DOHH2 (cell line): ENCODE results near the gene EME2.

Experiments
- H3F3A ChIP-seq: fragments of 200-600 bp; sonication (generic), shearing (Covaris generic); 2 replicates; pipeline ENCODE4 v1.6.0; 2016; ENCODE audit warnings: antibody characterized with exemption, mild to moderate bottlenecking; ENCODE audit not compliant: control insufficient read depth, insufficient read depth
- H3K27ac ChIP-seq: fragments of 200-600 bp; sonication (generic); 2 replicates; pipeline ENCODE4 v1.5.1; 2014; ENCODE audit warnings: low read depth, mild to moderate bottlenecking, low read length, moderate library complexity
- H3K27me3 ChIP-seq: fragments of 200-600 bp; sonication (generic); 2 replicates; pipeline ENCODE4 v1.6.1; 2014; ENCODE audit warnings: mild to moderate bottlenecking, low read length, mixed read lengths; ENCODE audit not compliant: control insufficient read depth
- H3K36me3 ChIP-seq: fragments of 200-600 bp; sonication (generic); 2 replicates; pipeline ENCODE4 v1.6.1; 2014; ENCODE audit warnings: mild to moderate bottlenecking, low read length, moderate library complexity, mixed read lengths; ENCODE audit not compliant: control insufficient read depth
- H3K4me1 ChIP-seq: fragments of 200-600 bp; sonication (generic); 2 replicates; pipeline ENCODE4 v1.6.1; 2014; ENCODE audit warnings: mild to moderate bottlenecking, low read length, mixed read lengths; ENCODE audit not compliant: control insufficient read depth
- H3K4me2 ChIP-seq: fragments of 200-600 bp; sonication (generic); 2 replicates; pipeline ENCODE4 v1.6.0; 2014; ENCODE audit warnings: mild to moderate bottlenecking, low read length, moderate library complexity
- H3K4me3 ChIP-seq: fragments of 200-600 bp; sonication (generic); 2 replicates; pipeline ENCODE4 v1.5.1; 2014; ENCODE audit warnings: mild to moderate bottlenecking, low read length, mixed read lengths
- H3K79me2 ChIP-seq: fragments of 200-600 bp; sonication (generic); 2 replicates; pipeline ENCODE4 v1.6.1; 2014; ENCODE audit warnings: mild to moderate bottlenecking, low read length, mixed read lengths; ENCODE audit not compliant: control insufficient read depth
- H3K9me2 ChIP-seq: fragments of 200-600 bp; sonication (generic); replicated peaks from 2 replicates; pipeline ENCODE4 v1.6.1; 2014; ENCODE audit warnings: mild to moderate bottlenecking, low read length, mixed read lengths; ENCODE audit not compliant: control insufficient read depth
- H3K9me3 ChIP-seq: fragments of 200-600 bp; sonication (generic); 2 replicates; pipeline ENCODE4 v1.6.1; 2014; ENCODE audit warnings: antibody characterized with exemption, low read length, mixed read lengths; ENCODE audit not compliant: control insufficient read depth, insufficient read depth
- H4K20me1 ChIP-seq: fragments of 200-600 bp; sonication (generic); 2 replicates; pipeline ENCODE4 v1.6.0; 2014; ENCODE audit warnings: low read depth, mild to moderate bottlenecking, antibody characterized with exemption, low read length, moderate library complexity; ENCODE audit not compliant: control insufficient read depth, insufficient read depth
- EZH2phosphoT487 ChIP-seq: fragments of 200-600 bp; sonication (generic); IDR thresholded peaks from 2 replicates; pipeline ENCODE4 v1.6.1; 2017; ENCODE audit warnings: borderline replicate concordance, mild to moderate bottlenecking, antibody characterized with exemption, low read length, moderate library complexity, mixed read lengths
- TF ChIP-seq, protein P1 (sequence below): fragments of 200-600 bp; sonication (generic); IDR thresholded peaks from one replicate; pipeline ENCODE4 v1.5.1; 2014; ENCODE audit warnings: antibody characterized with exemption, mild to moderate bottlenecking, low read depth, low read length; ENCODE audit not compliant: poor library complexity, severe bottlenecking

The EME2 gene

DNA sequence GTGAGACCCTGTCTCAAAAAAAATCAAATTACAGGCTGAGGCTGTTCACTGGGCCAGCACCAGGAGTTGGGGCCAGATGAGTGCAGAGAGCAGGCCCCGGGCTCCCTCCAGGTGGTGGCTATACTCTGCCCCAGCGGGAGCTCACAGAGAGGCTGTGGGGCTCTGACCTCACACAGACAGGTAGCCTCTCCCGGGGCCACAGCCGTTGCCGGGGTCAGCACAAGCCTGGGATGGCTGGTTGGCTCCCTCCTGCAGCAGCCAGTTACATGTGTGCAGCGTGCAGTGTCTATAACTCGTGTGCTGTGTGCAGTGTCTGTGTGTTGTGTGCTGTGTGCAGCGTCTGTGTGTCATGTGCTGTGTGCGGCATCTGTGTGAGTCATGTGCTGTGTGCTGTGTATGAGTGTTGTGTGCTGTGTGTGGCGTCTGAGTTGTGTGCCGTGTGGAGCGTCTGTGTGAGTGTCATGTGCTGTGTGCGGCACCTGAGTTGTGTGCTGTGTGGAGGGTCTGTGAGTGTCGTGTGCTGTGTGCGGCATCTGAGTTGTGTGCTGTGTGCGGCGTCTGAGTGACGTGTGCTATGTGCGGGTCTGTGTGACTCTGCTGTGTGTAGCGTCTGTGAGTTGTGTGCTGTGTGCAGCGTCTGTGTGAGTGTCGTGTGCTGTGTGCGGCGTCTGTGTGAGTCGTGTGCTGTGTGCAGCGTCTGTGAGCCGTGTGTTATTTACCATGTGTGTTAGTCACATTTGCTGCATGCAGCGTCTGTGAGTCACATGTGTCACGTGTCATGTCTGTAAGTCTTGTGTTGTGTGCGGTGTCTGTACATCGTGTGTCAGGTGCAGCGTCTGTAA lies 45.7 kb upstream of the EME2 start:
- Histone ChIP-seq H3K79me2 (peaks cover 68% of the 10 kb centered on the region), H3K9me2 (no peaks in the 10 kb centered on the region), H3K27me3 (no peaks in the 10 kb centered on the region), H3K4me1 (peaks cover 45% of the 10 kb centered on the region), H3K4me3 (no peak overlapping the region), H4K20me1 (no peaks in the 10 kb centered on the region), H3K36me3 (peaks cover 61% of the 10 kb centered on the region), H3K9me3 (no peaks in the 10 kb centered on the region), H3F3A (no peaks in the 10 kb centered on the region; the same call in 1 of the 2 replicates), H3K4me2 (no peak overlapping the region), H3K27ac (no peak overlapping the region)
- TF ChIP-seq, protein P1, sequence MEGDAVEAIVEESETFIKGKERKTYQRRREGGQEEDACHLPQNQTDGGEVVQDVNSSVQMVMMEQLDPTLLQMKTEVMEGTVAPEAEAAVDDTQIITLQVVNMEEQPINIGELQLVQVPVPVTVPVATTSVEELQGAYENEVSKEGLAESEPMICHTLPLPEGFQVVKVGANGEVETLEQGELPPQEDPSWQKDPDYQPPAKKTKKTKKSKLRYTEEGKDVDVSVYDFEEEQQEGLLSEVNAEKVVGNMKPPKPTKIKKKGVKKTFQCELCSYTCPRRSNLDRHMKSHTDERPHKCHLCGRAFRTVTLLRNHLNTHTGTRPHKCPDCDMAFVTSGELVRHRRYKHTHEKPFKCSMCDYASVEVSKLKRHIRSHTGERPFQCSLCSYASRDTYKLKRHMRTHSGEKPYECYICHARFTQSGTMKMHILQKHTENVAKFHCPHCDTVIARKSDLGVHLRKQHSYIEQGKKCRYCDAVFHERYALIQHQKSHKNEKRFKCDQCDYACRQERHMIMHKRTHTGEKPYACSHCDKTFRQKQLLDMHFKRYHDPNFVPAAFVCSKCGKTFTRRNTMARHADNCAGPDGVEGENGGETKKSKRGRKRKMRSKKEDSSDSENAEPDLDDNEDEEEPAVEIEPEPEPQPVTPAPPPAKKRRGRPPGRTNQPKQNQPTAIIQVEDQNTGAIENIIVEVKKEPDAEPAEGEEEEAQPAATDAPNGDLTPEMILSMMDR = no peak
- TF ChIP-seq EZH2phosphoT487 = no peak

DNA sequence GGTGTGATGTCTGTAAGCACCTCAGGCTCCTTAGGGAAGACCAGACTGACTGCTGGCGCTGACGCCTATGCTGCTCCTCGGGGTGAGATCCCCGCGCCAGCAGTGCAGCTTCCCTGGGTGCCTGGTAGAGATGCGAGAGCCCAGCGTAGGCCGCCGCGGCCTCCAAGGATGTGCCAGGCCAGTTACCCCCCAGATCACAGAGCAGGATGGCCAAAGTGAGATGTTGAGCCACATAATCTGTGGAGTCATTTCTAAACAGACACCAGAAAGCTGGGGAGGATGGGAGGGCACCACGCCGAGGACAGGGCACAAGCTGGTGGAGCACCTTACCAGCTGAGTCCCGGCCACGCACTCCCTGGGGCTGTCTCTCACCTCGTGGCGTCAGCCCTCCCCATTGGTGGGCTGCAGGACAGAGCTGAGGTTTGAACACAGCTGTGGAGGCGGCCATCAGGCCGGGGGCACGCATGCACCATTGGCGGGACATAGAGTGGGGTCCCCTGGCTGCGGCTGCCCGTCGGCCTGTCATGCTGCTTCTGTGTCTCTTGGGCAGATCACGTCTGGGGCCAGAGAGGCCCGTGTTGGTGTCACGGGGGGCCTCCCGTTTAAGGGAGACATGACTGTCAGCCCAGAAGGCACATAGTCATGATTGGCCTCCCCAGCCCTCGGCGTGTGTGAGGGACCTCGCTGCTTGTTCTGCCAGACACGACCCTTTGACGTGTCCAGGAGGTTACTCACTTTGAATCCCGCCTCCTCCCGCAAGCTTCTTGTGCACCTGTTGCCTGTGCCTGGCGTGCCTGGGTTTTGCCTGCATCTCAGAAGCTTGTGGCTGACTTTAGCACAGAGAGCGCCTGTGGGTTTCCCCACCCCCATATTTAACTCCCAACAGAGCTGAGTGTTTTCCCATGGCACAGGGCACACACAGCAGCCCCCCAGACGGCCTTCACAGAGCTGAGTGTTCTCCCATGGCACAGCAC lies 44.7 kb upstream of the EME2 start:
- peaks cover 71% of the 10 kb centered on the region for H3K36me3 ChIP-seq
- H3K27ac ChIP-seq = no peak overlapping the region
- H3K4me1 ChIP-seq = peaks cover 34% of the 10 kb centered on the region
- H3K79me2 ChIP-seq = peaks cover 58% of the 10 kb centered on the region
- H4K20me1 ChIP-seq = no peaks in the 10 kb centered on the region
- H3K9me3 ChIP-seq = no peaks in the 10 kb centered on the region
- no peaks in the 10 kb centered on the region for H3K27me3 ChIP-seq
- TF ChIP-seq EZH2phosphoT487 = no peak
- TF ChIP-seq, protein P1 = no peak
- H3K4me3 ChIP-seq = no peak overlapping the region
- H3F3A ChIP-seq = no peaks in the 10 kb centered on the region
- H3K4me2 ChIP-seq = no peak overlapping the region
- no peaks in the 10 kb centered on the region for H3K9me2 ChIP-seq

DNA sequence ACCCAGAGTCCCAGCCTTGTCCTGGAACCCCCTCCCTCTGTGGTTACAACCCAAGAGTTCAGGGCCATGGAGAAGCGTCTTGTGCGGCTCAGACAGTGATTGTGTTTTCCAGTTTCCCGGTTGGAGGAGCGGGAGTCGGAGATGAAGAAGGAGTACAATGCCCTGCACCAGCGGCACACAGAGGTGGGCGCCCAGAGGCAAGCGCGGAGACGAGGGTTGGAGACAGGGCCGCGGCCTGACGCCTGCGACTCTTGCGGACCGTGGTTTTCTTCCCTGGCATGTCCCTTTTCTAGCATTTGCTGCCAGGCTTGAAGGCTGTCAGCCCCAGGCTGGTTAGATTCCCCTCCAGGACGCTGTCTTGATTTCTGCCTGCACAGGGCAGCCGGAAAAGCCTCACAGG lies 43.6 kb upstream of the EME2 start:
- H4K20me1 ChIP-seq = no peaks in the 10 kb centered on the region

More for the DNA sequence above, 43.6 kb upstream of the EME2 start:
- H3K27ac ChIP-seq = no peak overlapping the region
- no peaks in the 10 kb centered on the region for H3F3A ChIP-seq
- peaks cover 51% of the 10 kb centered on the region for H3K79me2 ChIP-seq
- no peak for TF ChIP-seq EZH2phosphoT487
- TF ChIP-seq, protein P1 = no peak
- H3K4me3 ChIP-seq = no peak overlapping the region
- H3K4me2 ChIP-seq = no peak overlapping the region
- H3K9me3 ChIP-seq = peaks cover 10% of the 10 kb centered on the region; the same call in 1 of the 2 replicates
- peaks cover 23% of the 10 kb centered on the region for H3K4me1 ChIP-seq
- no peaks in the 10 kb centered on the region for H3K27me3 ChIP-seq
- no peaks in the 10 kb centered on the region for H3K9me2 ChIP-seq
- peaks cover 79% of the 10 kb centered on the region for H3K36me3 ChIP-seq
